IMR-90 (cell line): ENCODE measurements around the gene KDM4B.

Source experiments
- CEBPB ChIP-seq: IDR thresholded peaks from 2 replicates; pipeline ENCODE4 v1.6.1; 2012; ENCODE audit warnings: low read depth, low read length, improper control_type of control experiment
- CTCF ChIP-seq: conservative IDR thresholded peaks from 2 replicates; pipeline ENCODE4 v1.5.1; 2012; ENCODE audit warnings: mild to moderate bottlenecking, low read depth, low read length, improper control_type of control experiment
- MAFK ChIP-seq: IDR thresholded peaks from 2 replicates; pipeline ENCODE4 v1.6.1; 2012; ENCODE audit warnings: low read depth, low read length, improper control_type of control experiment
- POLR2A ChIP-seq: IDR thresholded peaks from 2 replicates; pipeline ENCODE4 v1.6.1; 2012; ENCODE audit warnings: mild to moderate bottlenecking, low read depth, low read length
- RAD21 ChIP-seq: IDR thresholded peaks from 2 replicates; pipeline ENCODE4 v1.6.1; 2012; ENCODE audit warnings: low read length, improper control_type of control experiment
- RCOR1 ChIP-seq: IDR thresholded peaks from 2 replicates; pipeline ENCODE4 v1.6.1; 2012; ENCODE audit warnings: mild to moderate bottlenecking, low read length, improper control_type of control experiment; ENCODE audit not compliant: insufficient replicate concordance
- RFX5 ChIP-seq: IDR thresholded peaks from 2 replicates; pipeline ENCODE4 v1.8.0; 2012; ENCODE audit warnings: low read depth, mild to moderate bottlenecking, low read length, moderate library complexity
- SMC3 ChIP-seq: fragments of 150-350 bp; IDR thresholded peaks from 2 replicates; pipeline ENCODE4 v1.6.1; 2016; ENCODE audit warnings: low read depth, mild to moderate bottlenecking, antibody characterized with exemption, low read length, moderate library complexity
- USF2 ChIP-seq: fragments of 150-350 bp; IDR thresholded peaks from 2 replicates; pipeline ENCODE4 v1.6.1; 2017; ENCODE audit warnings: mild to moderate bottlenecking, antibody characterized with exemption, low read length, low read depth

GRCh38 chr19:5102520-5102919, 133.6 kb downstream of the KDM4B start:
- TF ChIP-seq POLR2A: no peak
- no peak for TF ChIP-seq CTCF
- no peak for TF ChIP-seq USF2
- no peak for TF ChIP-seq RCOR1
- no peak for TF ChIP-seq MAFK
- TF ChIP-seq CEBPB: no peak
- no peak for TF ChIP-seq SMC3
- no peak for TF ChIP-seq RAD21
- no peak for TF ChIP-seq RFX5
